Activated T-helper 2 cell treated with anti-CD3 and anti-CD28 coated beads, Interferon-gamma antibody, Interleukin-2, Interleukin-4, amounts not matched to agents 10 μg/mL and 5 μg/mL and 100 μg/mL, durations not matched to agents 14 hours and 24 hours and 36 hours (primary cell): Measurements from ENCODE around the gene ATXN7L2. TPM values are rescaled to one million over a fixed set of nuclear protein-coding genes. Genes with fewer than 3 reads are reported as not detected.

Experiments
- DNase-seq: peaks from one replicate; pipeline ENCODE4 v3.0.0; 2021; ENCODE audit warnings: low spot score
- H3K27ac Mint-ChIP-seq: one replicate; pipeline ENCODE4 v1.8.0; 2021; ENCODE audit warnings: mixed read lengths
- H3K27me3 Mint-ChIP-seq: one replicate; pipeline ENCODE4 v1.8.0; 2021; ENCODE audit warnings: low read depth, mixed read lengths
- H3K36me3 Mint-ChIP-seq: one replicate; pipeline ENCODE4 v1.8.0; 2021; ENCODE audit warnings: low read depth, mixed read lengths
- H3K4me1 Mint-ChIP-seq: one replicate; pipeline ENCODE4 v1.8.0; 2021; ENCODE audit warnings: low read depth, mixed read lengths
- H3K4me3 Mint-ChIP-seq: one replicate; pipeline ENCODE4 v1.8.0; 2021; ENCODE audit warnings: low read depth, mild to moderate bottlenecking, moderate library complexity, mixed read lengths
- H3K9me3 Mint-ChIP-seq: one replicate; pipeline ENCODE4 v1.8.0; 2021; ENCODE audit warnings: mixed read lengths
- intact Hi-C: fragments of 100-400 bp; cut with micrococcal nuclease; formaldehyde crosslinking; loops from one replicate; pipeline ENCODE4 v1.15.1; 2023
- total RNA-seq: library from RNA; stranded (reverse); gene quantifications from 2 replicates; pipeline ENCODE4 v1.2.3, GENCODE V29; 2022

The ATXN7L2 gene
- total RNA-seq, 1 donor from 2014 or later: 11.9 TPM

DNA sequence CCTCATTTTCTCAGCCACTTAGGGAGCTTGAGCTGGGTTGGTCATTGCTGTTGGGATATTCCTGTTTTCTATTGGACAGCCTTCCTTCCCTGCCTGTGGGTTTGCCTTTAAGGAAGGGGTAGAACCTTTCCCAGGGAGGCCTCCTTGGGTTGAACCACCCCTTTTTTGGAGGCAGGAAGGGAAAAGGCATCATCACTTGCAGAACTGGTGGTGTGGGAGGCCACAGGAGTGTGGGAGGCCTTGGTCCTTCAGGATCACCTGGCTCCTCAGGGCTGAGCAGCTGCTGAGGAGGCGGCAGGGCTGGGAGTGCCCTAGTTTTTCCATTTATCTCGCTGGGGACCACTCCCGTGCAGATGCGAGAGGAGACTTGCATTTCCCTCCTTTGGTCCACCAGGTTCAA, 9.5 kb downstream of the ATXN7L2 start:
- intact Hi-C loops: no loop called here
- DNase-seq: no peak
- Mint-ChIP-seq H3K27ac (no peak overlapping the region), H3K4me3 (peak overlapping the region; percentile 2), H3K4me1 (peaks cover 24% of the 10 kb centered on the region), H3K27me3 (no peaks in the 10 kb centered on the region), H3K9me3 (no peaks in the 10 kb centered on the region), H3K36me3 (peaks cover 36% of the 10 kb centered on the region)

DNA sequence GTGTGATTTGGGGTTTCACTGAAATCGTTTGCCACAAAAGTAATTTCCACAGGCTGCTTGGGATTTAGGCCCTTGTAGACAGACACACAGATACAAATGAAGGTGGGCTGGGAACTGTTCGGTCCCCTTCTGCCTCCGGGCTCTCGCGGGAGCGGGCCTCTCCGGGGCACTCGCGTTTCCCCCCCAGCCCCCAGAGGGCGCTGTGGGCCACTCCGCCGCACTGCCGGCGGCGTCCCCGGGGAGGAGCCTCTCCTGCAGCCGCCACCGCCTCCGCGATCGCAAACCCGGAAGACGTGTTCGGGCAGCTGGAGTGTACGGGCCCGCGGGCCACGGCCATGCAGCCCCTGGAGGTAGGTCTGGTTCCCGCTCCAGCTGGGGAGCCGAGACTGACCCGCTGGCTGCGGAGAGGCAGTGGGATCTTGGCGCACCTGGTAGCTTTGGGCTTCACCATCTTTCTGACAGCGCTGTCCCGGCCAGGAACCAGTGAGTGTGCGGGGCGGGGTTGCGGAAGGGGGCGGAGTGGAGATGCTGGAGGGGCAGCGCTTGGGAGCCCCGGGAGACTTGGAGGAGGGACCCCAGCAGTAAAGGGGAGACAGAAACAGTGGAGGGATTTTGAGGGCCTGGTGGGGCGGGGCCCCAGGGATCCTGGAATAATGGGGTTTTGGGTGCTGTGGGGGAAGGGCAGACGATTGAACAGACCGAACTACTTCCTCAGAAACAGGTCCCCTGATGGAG, 10.3 kb downstream of the ATXN7L2 start, which contains the start of gene CYB561D1:
TSS of gene CYB561D1 (plus strand) at position 290 of the 735 bp plus-strand sequence. CDS start at position 336, 46 bp downstream.
- H3K27ac Mint-ChIP-seq: peak within 1 kb of the TSS; percentile 75
- intact Hi-C loops: loop anchor here (1.0 kb wide), 2 partner anchors 10 to 38 kb away; no protein-coding TSS in a partner anchor
- DNase-seq: peak; percentile 87
- H3K36me3 Mint-ChIP-seq: peaks cover 36% of the 10 kb centered on the region
- H3K9me3 Mint-ChIP-seq: no peaks in the 10 kb centered on the region
- H3K27me3 Mint-ChIP-seq: no peaks in the 10 kb centered on the region
- peak within 1 kb of the TSS; percentile 94 for H3K4me3 Mint-ChIP-seq
- H3K4me1 Mint-ChIP-seq: peaks cover 24% of the 10 kb centered on the region

DNA sequence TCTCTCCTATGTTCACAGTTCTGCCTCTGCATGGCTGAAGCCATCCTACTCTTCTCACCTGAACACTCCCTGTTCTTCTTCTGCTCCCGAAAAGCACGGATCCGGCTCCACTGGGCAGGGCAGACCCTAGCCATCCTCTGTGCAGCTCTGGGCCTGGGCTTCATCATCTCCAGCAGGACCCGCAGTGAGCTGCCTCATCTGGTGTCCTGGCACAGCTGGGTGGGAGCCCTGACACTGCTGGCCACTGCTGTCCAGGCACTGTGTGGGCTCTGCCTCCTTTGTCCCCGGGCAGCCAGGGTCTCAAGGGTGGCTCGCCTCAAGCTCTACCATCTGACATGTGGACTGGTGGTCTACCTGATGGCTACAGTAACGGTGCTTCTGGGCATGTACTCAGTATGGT, 12.0 kb downstream of the ATXN7L2 start:
- Mint-ChIP-seq H3K4me3 (peak overlapping the region; percentile 94), H3K36me3 (peaks cover 46% of the 10 kb centered on the region), H3K27ac (no peak overlapping the region), H3K9me3 (no peaks in the 10 kb centered on the region), H3K4me1 (peaks cover 33% of the 10 kb centered on the region), H3K27me3 (no peaks in the 10 kb centered on the region)
- DNase-seq: no peak
- intact Hi-C loops: no loop called here

DNA sequence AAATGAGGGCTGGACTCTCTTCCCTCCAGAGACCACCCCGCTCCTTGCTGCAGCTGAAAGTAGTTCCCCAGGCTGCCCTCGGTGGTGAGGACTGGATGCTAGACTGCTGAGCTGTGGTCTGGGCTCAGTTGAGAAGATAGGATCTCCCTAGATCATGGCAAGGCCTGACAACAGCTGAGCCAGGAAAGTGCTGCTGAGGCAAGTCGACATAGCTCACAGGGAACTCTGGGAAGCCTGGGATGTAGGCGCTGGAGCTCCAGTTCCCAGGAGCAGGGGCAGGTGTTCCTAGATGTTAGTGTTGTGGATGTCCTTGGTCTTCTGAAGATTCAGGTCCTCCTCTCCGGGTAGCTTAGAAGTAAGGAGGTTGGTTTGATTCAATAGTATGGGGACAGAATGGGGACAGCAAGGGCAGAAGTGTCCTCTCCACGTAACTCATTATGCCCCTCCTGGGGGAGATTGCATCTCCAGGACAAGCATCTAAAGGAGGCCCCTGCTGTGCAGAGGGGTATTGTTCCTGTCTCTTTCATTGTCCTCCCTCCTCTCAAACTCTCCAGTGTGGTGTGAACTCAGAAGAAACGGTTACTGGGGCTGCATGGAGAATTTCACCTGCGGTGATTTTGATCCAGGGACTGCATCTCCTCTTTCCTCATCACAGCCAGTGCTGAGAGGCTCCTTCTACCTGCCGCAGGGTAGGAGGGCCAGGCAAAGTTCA, 13.9 kb downstream of the ATXN7L2 start:
- peaks cover 49% of the 10 kb centered on the region for H3K36me3 Mint-ChIP-seq
- H3K27ac Mint-ChIP-seq: no peak overlapping the region
- H3K4me1 Mint-ChIP-seq: peaks cover 51% of the 10 kb centered on the region
- no peak for DNase-seq
- H3K27me3 Mint-ChIP-seq: no peaks in the 10 kb centered on the region
- intact Hi-C loops: no loop called here
- H3K4me3 Mint-ChIP-seq: no peak overlapping the region
- H3K9me3 Mint-ChIP-seq: no peaks in the 10 kb centered on the region

DNA sequence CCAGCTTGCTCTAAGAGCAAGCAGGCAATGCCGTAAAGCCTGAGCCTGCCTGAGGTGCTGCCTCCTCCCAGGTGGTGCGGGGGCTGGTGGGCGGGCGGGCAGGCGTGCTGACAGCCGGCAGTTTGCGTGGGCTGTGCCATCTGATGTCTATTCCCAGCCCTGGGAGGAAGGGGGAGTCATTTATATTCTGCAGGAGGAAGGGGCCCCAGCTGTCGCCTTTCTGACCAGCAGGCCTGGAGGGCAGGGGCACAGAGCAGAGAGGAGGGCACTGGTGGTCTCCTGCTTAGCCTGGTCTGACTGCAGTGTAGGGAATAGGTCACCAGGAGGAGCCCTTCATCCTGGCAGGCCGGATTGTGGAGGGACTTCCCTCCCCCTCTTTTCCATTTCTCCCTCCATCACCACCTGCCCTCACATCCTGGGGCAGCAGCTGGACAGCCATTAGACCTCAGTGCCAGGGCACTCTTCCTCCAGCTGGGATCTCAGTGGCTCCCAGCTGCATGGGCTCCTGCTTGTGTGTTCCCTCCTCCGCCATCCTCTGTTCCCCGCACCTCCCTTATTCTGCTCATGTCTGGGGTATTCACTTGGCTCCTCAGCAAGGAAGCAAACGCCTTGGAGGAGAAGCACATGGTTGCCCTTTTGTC, 14.6 kb downstream of the ATXN7L2 start:
- no peak for DNase-seq
- Mint-ChIP-seq H3K4me3 (no peak overlapping the region), H3K27ac (no peak overlapping the region), H3K4me1 (peaks cover 54% of the 10 kb centered on the region), H3K27me3 (no peaks in the 10 kb centered on the region), H3K36me3 (peaks cover 54% of the 10 kb centered on the region), H3K9me3 (no peaks in the 10 kb centered on the region)
- intact Hi-C loops: no loop called here

DNA sequence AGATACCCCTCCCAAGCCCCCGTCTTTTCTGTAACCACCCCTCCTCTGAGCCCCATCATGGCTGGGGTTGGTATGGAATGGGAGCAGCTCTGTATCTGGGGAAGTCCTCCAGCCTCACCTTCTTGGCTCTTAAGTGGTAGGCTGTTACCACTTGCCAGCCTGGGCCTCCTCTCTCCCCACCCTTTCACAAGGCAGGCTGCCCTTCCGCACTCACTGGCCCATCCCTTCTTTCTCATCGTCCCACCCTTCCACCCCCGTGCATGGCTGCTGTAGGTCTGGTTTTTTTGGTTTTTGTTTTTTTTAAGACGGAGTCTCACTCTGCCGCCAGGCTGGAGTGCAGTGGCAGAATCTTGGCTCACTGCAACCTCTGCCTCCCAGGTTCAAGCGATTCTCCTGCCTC, 15.4 kb downstream of the ATXN7L2 start:
- Mint-ChIP-seq H3K27ac (no peak overlapping the region), H3K4me1 (peaks cover 57% of the 10 kb centered on the region), H3K4me3 (no peak overlapping the region), H3K36me3 (peaks cover 54% of the 10 kb centered on the region), H3K27me3 (no peaks in the 10 kb centered on the region), H3K9me3 (no peaks in the 10 kb centered on the region)
- intact Hi-C loops: no loop called here
- DNase-seq: no peak

DNA sequence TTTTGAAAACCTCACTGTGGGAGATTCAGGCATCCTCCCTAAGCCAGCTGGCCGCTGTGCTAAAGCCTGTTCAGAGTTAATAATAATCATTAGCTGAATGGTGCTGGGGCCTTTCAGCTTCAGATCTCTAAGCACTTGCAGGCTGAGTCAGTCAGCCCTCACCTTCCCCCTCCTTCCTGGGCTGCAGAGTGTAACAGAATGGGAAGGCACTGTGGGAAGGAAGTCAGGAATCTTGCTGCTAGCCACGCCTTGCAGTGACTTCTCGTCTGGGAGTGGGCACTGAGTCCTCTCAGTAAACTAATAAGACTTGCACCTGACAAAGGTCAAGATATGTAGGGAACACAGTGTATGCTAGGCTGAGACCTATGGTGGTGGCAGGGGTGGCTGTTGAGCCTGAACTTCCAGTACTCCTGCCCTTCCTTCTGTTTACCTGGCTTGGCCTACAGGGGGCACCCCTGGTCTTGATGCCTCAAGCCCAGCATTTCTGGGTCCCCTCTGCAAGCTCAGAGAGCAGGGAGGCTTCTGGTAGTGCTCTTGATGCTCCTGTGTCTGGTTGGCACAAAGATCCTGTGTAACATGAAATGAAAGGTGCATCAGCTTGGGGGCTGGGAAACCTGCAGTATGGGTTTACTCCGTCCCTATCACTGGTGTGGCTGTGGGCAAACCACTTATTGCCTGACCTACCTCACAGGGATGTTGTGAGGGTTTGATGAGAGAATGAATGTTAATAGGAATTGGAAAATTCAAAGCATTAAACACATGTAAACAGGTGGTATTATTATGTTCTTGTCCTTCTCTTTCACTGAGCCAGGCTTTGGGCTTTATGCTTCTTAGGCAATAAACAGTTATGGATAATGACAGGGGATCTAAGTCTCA, 16.2 kb downstream of the ATXN7L2 start:
- intact Hi-C loops: no loop called here
- H3K36me3 Mint-ChIP-seq: peaks cover 54% of the 10 kb centered on the region
- no peaks in the 10 kb centered on the region for H3K9me3 Mint-ChIP-seq
- H3K27me3 Mint-ChIP-seq: no peaks in the 10 kb centered on the region
- no peak overlapping the region for H3K27ac Mint-ChIP-seq
- DNase-seq: peak; percentile 38
- H3K4me1 Mint-ChIP-seq: peaks cover 56% of the 10 kb centered on the region
- H3K4me3 Mint-ChIP-seq: no peak overlapping the region

DNA sequence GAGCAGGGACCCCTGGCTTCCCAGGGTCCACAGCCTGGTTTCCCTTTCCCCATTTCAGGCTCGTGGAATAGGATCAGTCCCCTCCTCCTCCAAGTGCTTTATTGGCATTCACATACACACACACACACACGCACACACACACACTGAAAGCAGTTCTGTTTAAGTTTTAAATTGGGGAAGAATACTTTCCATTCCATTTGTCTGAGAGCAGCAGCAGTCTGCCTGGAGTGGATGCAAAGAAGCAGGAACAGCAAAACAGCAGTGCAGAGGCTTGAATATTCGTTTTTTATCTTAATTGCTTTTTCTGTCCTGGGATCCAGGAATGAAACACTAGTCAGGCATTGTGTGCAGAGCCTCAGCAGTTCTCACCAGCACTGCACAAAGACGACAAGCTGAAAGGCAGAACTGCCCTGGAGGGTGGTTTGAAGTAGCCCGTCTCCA, 17.3 kb downstream of the ATXN7L2 start:
- DNase-seq: no peak
- no peaks in the 10 kb centered on the region for H3K9me3 Mint-ChIP-seq
- peaks cover 50% of the 10 kb centered on the region for H3K4me1 Mint-ChIP-seq
- H3K36me3 Mint-ChIP-seq: peaks cover 49% of the 10 kb centered on the region
- intact Hi-C loops: no loop called here
- no peaks in the 10 kb centered on the region for H3K27me3 Mint-ChIP-seq
- no peak overlapping the region for H3K27ac Mint-ChIP-seq
- H3K4me3 Mint-ChIP-seq: no peak overlapping the region

DNA sequence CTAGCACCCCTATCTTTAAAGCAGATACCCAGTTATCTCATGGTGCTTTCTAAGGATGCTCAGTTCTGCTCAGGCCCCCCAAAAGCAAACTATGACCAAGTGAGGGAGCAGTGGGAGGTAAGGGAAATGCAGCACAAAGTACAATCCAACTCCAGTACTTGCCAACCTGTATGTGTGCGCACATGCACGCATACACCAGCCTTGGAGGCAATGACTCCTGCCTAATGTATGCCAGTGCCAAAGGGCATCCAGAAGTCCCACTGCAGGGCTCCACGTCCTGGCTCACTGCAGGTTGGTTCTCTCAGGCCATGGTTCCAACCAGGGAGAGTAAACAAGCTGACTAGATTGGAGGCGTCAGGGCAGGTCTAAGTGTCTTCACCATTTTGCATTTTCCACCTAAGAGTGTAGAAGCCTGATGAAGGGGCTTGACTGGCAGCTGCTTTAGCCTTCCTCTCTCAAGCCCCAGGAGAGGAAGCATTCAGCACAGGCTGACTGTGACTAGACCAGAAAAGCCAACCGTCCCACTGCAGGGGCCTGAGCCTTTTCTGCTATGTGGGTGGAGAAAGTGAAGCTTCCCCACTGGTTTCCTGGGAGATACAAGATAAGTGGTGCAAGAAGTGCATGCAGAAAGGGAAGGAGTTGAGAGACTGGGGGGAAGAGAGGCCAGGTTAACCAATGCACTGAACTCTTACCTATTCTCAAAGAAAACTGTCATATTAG, 18.1 kb downstream of the ATXN7L2 start:
- Mint-ChIP-seq H3K4me1 (peaks cover 45% of the 10 kb centered on the region), H3K27me3 (no peaks in the 10 kb centered on the region), H3K4me3 (peak overlapping the region; percentile 32), H3K36me3 (peaks cover 41% of the 10 kb centered on the region), H3K9me3 (no peaks in the 10 kb centered on the region), H3K27ac (peak overlapping the region; percentile 38)
- intact Hi-C loops: no loop called here
- no peak for DNase-seq

DNA sequence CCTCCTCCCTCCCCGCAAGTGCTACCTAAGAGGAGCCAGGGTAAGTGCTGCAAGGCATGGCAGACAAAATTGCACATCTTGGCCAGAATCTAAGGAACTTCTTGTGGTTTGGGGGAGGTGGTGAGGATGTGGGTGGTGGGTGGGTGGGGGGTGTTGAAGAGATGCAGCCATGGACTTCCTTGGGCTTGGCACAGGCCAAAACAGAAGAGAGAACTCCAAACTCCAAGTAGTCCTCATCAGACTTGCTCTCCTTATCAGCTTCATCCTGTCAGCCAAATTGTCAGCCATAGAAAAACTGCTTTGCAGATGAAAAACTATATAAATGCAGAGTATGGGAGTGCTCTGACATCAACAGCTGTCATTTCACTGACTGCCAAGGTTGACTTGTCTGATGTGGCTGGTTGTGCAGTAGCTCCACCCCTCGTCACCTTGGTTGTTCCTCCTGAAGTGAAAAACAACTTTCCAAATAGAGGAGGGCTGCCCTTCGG, 18.7 kb downstream of the ATXN7L2 start:
- no peaks in the 10 kb centered on the region for H3K9me3 Mint-ChIP-seq
- peaks cover 5% of the 10 kb centered on the region for H3K27me3 Mint-ChIP-seq
- no peak overlapping the region for H3K27ac Mint-ChIP-seq
- no peak overlapping the region for H3K4me3 Mint-ChIP-seq
- peak; percentile 40 for DNase-seq
- H3K4me1 Mint-ChIP-seq: peaks cover 45% of the 10 kb centered on the region
- intact Hi-C loops: no loop called here
- H3K36me3 Mint-ChIP-seq: peaks cover 37% of the 10 kb centered on the region

DNA sequence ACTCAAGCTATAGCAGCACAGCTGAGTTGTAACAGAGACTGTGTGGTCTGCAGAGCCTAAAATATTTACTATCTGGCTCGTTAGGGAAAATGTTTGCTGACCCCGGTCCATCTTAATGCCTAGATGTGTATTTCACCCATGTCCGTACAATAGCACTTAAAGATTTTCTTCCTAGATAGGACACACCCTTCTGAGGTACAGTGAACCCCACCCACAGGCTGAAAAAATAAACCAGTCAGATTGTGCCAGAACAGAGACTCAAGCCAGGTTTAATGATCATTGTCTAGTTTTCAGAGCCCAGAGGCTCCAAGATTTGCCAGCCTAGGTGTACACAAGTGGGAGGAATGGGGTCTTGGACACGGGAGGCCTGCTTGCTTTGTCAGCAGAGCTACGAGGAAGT, 20.2 kb downstream of the ATXN7L2 start:
- Mint-ChIP-seq H3K36me3 (peaks cover 26% of the 10 kb centered on the region), H3K4me3 (no peak overlapping the region), H3K9me3 (no peaks in the 10 kb centered on the region), H3K27ac (no peak overlapping the region), H3K4me1 (peaks cover 47% of the 10 kb centered on the region), H3K27me3 (peaks cover 16% of the 10 kb centered on the region)
- DNase-seq: no peak
- intact Hi-C loops: no loop called here

DNA sequence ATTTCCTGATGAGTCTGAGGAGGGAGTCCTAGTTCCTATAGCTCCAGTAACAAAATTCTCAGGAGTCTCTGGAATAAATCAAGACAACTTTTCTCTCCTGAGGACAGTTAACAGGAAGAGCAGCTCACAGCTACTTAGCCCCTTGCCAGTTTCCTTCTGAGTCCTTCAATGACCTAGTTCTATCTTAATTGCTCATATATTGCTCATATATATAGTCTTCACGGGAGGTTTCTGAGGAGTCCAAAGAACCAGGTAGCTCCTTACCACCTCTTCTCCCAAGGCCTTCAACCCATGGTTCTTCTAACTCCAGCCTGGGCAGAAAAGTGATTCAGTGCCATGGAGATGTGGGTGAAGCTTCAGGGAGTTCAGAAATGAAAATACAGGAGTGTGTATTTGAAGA, 21.3 kb downstream of the ATXN7L2 start:
- Mint-ChIP-seq H3K27me3 (peaks cover 21% of the 10 kb centered on the region), H3K27ac (no peak overlapping the region), H3K4me1 (peaks cover 45% of the 10 kb centered on the region), H3K36me3 (peaks cover 16% of the 10 kb centered on the region), H3K4me3 (no peak overlapping the region), H3K9me3 (no peaks in the 10 kb centered on the region)
- intact Hi-C loops: no loop called here
- DNase-seq: no peak
